HuH-7 (cell line): ENCODE data around the gene GCSAML.

Source experiments
- DNase-seq: peaks from one replicate; pipeline ENCODE4 v3.0.0; 2011; ENCODE audit warnings: low spot score

GCSAML gene

DNA sequence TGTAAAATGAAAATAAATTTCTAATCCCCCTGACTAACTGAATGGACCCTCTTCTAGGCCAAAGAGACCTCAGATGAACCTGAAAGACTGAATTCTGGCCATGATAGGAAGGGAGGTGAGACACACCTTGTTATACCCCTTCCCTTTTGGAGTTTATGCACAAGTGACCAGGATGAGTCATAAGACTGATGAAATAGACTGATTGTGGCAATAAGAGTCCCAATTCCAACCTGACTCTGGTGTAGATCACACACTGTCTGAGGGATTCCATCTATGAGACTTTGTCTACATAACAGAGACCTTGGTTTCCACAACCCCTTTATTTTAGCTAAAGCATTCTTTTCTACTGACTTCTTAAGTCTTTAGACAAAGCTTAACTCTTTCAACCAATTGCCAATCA is 25.7 kb downstream of the GCSAML start:
- no peak for DNase-seq

DNA sequence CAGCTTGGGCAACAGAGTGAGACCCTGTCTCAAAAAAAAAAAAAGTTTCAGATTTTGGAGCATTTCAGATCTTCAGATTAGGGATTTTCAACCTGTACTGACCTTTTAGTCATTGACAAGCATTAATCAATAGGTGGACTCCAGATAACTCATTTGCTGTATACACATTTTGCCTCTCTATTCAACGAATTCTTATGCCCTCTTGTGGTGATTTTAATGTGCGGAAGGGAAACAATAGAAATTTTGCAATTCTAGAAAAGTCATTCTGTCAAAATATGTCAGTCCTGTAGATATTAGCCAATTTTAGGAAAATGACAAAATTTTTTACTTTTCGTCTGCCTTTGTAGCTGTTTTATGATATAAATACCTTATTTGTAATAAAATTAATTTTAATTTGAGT is 27.6 kb downstream of the GCSAML start:
- DNase-seq, result peak; percentile 9

DNA sequence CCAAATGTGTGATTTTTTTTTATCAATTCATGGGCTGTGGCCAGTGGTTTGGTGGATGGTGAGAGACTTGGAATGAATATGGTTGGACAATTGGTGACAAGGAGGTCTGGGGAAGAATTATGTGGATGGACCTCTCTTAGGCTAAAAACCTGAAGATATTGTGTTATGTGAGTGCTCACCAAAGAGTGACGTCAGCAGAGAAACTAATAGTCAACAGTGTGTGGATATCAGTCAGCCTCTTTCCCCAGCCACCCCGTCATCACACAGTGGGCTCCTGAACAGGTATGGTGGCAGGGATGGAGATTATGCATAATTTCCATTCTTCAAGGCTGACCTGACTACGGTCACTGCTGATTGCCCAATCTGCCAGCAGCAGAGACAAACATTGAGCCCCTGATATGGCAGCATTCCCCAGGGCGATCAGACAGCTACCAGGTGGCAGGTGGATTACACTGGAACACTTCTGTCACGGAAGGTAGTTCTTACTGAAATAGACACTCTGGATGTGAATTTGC is 30.1 kb downstream of the GCSAML start:
- no peak for DNase-seq

- no peak for DNase-seq
These were observed 39.1 kb downstream of the GCSAML start, which contains the start of gene OR2G2 for GRCh38 chr1:247588060-247588459. Gene OR2G2 (plus strand): TSS chr1:247588360. CDS start chr1:247588360, 0 bp downstream.

DNA sequence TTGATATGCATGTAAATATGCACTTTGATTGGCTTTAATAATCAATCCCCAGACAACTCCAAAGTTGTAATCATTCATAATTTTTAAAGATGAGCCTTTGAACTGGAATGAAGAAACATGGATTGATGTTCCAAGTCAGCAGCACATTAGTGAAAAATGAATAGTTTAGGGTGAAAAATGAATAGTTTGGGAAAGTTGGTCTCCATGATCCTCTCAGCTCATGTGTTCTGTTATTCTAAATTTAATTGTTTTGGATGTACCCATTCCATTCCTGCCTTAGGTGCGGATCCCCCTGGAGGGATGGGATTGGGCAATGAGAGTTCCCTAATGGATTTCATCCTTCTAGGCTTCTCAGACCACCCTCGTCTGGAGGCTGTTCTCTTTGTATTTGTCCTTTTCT is 56.4 kb downstream of the GCSAML start, which contains the start of gene OR2G3:
Gene OR2G3, plus strand, starts transcription at position 301 of the 400 bp plus-strand sequence. Its CDS starts 0 bp downstream, at position 301.
- no peak for DNase-seq

DNA sequence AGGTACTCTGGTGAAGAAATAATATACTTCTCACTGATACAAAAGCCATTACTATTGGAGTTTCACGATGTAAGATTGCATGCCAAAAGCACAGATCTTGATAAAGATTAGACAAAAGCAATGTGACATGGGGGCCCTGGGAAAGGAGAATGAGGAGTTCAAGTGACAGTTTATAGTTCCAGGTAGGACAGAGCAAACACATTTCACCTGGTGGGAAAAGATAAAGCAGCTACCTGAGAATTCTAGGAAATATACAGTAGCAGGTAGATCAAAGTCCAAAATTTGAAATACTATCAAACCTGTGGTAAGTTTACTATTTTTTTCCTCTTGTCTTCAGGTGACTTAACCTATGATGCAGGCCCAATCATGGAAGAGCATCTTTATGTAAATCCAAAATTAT is 64.5 kb downstream of the GCSAML start:
- DNase-seq, result no peak

DNA sequence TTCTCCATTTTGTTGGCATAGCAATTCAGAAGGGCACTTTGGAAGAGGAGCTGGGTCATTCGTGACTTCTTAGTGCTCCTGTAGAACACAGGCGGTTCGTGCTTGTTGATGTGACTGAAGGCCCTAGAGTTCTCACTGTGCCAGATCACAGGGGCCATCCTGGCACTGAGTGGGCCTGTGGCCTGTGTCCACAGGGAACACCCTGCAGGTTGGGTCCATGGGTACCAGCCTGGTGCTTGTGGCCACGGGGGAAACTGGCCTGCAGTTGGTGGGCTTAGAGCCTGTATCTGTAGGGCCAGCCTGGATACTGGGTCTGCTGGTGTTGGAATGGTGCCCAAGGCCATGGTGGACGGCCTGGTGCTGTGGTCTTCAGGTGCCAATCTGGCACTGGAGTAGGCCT is 65.7 kb downstream of the GCSAML start:
- DNase-seq, result no peak
